ENCODE measurements around the gene BRF1.
"Not testable (repeated sequence)": the region's sequence is repeated elsewhere in the genome, so short reads cannot be mapped to it uniquely, and the experiment has no call there.

BRF1 gene

DNA sequence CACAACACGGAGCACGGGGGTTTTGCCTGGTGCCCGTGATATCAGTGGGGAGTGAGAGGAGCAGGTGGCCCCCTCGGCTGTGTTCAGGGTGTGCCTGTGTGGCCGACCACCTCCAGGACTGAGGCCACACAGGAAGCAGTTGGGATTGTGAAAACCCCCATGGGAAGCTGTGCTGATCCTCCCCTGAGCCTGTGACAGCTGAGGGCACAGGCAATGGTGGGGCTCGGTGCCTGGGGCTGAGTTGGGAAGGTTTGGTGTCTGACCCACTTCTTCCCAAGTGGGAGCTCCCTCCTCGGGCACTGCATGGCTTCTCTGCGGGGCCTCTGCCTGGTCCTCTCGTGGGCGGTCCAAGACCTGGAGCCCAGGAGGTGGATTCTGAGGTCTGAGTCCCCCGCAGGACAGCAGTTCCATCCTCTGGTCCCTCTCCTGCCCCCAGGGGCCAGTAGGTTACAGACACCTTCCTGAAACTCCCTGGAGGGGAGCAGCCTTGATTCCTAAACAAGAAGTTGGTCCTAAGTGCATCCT, 31.6 kb upstream of the BRF1 start:
- no peak for DNase-seq

DNA sequence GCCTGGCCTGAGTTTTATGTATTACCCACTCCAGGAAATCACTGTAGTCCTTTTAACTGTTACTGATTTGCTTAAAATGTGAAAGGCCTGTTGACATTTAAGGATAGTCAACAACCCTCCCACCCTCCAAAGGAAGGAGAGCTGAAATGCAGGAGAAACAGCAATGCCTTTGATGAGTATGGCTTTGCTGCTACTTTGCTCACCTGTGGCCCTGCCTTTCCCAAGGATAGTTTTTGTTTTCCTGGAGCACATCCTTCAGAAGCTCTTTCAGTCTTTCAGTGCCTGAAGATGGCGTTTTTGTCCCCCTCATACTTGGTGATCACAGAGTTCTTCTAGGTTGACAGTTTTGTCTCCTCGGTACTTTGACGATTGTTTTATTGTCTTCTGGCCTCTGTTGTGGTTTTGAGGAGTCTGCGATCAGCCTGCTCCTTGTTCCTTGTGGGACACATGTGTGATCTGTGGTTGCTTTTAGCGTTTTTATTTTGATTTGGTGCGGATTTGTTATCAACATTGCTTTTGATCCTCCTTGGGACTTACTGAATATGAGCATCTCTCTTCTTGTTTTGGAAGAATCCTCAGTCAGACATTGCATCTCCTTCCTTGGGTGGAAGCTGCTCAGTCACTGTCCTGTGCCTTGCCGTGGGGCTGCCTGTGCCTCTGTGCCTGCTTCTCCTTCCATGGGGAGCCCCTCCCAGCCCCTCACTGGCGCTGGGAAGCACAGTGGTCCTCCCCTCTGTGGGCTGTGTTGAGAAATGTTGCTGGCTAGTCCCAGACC, 31.0 kb upstream of the BRF1 start:
- DNase-seq: no peak

DNA sequence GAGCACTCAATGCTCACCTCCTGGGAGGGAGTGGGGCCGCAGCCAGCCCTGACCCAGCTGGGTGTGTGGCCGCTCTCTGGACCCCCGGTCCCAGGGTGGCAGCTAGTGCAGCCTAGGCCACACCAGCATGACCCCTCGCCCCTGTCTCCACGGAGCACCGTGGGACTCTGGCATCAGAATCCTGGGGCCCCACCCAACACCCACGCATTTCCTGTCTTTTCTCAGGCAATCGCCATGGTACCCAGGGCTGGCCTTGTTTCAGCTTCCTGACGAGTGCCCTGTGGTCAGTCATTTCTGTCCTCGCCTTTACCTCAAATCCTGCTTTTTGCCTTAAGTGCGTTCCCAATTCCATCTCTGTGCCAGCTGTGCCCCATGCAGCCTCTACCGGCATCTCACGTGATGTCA, 29.7 kb upstream of the BRF1 start:
- DNase-seq: no peak

DNA sequence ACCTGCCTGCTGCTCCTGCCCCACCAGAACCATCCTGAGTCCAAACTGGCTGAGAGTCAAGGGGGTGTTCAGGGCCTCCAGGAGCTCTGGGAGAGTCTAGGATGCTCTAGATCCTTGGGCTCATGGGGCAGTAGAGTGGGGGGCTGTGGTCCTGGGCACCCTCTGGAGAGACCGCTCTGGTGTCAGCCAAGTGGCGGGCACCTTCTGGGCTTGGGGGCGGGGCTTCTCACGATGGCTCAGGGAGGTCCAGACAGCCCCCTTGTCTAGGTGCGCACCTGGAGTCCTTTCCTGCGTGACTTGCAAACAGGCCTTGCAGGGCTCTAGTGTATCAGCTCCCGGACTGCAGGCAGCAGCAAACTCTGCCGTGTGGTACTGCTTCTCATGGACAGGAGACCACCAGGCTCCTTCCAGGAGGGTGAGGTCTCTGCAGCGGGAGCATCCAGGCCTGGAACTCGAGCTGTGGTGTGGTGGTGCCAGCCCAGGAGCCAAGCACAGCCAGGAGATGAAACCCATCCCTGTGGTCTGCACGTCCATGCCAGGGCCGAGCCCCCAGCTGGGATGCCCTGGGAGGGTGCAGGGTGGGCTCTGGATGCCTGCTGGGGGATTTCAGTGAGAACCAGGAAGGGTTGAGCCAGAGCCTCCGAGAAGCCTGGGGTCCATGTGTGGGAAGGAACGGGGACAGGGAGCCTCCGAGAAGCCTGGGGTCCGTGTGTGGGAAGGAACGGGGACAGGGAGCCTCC, 28.8 kb upstream of the BRF1 start:
- DNase-seq: no peak

DNA sequence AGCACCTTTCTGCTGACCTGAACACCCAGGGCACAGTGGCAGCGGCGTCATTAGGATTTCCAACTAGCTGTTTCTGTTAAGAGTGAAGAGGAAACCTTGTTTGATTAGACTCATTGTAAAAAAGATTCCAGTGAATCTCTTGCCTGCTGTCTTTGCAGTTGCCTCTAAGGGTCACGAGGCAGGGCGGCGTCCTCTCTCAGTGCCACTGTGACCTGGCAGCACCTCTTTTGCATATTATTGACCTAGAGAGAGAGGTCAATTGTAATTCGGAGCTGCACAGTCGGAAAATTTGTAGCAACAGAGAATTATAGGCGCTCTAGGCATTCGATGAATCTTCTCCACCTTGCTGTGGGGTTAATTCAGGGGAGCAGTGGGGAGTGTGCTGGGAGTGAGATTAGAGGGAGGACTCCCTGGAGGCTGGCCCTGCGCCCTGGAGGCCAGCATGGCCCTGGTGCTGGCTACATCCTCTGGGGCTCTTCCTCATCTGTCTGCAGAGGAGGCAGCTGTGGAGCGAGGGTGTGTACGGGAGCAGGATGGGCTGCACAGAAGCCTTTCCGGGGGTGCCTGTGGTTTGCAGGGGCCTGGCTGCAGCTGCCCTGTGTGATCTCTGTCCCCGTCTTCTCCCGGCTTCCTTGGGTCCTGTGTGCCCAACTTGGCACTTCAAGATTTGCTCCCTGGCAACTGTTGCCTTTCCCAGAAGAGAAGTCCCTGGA, 28.0 kb upstream of the BRF1 start:
- no peak for DNase-seq

DNA sequence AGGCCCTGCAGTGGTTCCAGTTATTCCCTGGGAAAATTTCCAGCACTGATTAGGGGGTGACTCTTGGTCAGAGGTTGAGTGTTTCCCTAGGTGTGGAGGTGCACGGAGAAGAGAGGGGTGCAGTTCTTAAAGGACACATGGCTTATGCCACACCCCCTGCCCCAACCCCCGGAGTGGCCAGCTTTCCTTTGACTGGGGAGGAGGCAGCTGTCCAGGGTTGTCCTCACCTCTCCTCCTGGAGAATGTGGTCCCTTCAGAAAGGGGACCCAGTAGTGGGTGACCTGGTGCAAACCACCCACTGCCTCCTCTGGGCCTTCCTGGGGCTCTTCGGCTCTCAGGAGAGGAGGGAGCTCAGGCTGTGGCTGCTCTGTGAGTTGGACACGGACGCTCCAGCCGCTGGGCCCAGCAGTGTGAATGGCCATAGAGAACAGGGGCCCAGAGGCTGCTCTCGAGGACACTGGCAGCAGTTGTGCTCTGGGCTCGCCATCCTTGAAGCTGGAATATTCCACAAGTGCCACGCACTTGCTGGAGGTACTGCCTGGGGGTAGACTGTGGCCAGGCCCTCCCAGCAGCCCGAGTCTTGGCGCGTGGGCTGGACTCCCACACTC, 27.4 kb upstream of the BRF1 start:
- DNase-seq: no peak

DNA sequence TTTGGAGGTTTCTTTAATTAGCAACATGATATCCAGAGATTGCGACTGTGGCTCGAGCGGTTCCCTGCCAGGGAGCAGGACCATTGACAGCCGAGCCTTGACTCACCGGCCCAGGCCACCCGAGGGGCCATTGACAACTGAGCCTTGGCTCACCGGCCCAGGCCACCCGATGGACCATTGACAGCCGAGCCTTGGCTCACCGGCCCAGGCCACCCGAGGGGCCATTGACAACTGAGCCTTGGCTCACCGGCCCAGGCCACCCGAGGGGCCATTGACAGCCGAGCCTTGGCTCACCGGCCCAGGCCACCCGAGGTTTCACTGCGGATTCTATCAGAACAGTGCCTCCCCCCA, 26.9 kb upstream of the BRF1 start:
- not testable (repeated sequence) for DNase-seq

DNA sequence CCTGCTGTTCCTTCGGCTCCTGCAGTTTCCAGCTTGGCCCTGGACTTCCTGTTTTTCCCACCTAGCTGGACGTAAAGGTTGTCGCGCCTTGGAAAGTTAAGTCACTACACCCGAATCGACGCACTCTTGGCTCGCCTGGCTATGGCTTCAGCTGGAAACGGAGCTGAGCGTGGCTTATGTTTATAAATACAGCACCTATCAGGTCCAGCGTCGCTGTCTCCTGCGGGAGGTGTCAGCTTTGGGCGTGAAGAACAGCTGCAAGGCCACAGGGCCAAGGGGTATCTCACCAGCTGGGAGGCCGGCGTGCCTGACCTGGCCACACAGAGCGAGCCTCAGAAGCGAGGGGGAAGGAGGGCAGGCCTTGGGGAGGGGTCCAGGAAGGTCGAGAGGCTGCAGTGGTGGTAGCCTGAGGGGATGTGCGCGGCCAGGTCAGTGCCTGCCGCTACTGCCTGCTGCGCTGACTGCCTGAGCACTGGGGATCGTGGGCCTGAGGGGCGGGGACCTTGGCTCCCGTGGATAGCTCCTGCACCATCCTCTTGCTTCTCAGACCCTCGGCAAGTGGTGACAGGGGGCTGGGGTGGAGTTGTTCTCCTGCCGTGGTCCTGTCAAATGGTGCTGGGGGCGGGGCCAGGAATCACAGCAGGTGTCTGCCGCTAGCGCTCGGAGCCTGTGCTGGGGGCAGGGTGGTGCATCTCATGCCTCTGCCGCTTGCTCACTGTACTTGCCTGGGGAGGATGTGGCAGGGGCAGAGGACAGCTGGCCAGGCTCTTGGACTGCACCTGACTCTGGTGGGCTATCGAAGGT, 26.3 kb upstream of the BRF1 start:
- no peak for DNase-seq

DNA sequence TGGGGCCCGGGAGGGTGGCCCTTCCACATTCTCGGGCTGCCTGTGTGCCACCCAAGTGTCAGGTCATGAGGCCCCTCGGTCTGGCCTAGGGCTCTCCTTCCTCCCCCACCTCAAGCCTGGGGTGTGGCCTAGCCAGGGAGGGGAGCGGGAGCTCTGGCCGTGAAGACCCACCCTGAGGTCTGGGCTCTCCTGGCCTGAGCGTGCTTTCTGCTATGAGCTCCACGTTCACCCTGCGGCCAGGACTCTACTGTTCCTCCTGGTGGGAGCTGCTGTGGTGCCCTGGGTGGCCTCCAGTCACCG, 25.7 kb upstream of the BRF1 start:
- DNase-seq: no peak

DNA sequence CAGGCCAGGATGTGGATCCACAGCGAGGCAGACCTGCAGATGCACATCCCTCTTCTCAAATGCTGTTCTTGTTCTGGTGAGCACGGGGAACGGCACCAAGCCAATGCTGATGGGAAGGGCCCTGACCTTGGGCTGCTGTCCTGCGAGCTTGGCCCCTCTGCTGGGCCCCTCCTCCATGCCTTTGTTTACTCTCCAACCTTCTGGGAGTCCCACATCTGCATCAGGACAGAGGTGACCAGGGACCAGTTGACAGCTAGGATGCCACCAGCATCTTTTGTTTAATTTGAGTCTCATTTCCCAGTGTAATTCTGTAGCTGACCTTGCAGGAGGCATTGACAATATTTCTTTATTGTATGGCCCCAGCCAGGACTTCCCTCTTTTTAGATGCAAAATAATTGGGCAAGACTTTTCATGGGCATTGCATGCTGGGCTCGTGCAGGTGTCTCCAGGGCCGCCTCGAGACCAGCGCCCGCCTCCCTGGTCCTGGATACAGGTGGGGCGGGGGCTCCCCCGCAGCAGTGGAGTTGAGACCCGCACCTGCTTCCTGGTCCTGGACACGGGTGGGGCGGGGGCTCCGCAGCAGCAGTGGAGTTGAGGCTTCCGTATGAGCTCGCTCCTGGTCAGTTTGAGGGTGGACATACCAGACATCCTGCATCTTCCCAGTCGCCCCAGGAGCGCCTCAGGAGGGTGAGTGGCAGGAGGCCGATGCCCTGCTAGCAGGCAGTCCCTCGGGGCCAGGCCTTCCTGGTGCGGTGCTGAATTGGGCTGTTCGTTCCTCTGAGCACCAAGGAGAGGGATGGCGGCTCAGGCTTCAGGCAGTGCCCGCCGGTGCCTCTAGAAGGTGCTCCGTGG, 25.1 kb upstream of the BRF1 start:
- no peak for DNase-seq

DNA sequence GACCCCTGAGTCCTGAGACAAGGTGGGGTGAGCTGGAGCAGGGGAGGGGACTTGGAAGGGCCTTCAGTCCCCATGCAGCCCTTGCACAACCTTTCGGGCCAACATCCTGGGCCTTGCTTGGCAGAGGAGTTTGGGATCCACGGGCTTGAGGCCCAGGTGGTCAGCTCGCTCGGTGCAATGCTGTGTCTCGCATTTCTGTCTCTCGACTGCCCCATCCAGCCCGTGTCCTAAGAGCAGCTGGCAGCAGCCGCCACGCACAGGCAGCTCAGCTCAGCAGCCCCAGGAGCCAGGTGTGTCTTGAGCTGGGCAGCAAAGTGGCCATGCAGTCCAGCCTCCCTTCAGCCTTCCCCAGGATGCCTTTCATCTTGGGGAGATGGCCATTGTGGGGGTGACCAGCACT, 24.5 kb upstream of the BRF1 start:
- no peak for DNase-seq

DNA sequence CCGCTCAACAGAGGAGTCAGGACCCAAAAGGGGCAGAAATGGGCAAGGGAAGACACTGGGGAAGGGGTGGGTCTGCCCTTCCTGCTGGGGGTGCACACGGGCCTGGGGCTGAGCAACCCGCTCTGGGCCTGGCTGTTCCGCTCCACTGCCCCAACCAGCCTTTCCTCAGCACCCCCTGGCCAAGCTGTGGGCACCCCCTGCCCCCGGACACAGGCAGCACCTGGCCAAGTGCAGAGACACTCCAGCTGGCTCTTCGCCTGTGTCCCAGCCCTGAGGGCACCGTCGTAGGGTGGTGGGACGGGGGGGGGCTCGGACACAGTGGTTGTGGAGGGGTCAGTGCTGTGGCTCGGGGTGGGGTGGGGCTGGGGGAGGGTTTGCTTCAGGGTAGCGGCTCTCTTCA, 24.1 kb upstream of the BRF1 start:
- DNase-seq: no peak

DNA sequence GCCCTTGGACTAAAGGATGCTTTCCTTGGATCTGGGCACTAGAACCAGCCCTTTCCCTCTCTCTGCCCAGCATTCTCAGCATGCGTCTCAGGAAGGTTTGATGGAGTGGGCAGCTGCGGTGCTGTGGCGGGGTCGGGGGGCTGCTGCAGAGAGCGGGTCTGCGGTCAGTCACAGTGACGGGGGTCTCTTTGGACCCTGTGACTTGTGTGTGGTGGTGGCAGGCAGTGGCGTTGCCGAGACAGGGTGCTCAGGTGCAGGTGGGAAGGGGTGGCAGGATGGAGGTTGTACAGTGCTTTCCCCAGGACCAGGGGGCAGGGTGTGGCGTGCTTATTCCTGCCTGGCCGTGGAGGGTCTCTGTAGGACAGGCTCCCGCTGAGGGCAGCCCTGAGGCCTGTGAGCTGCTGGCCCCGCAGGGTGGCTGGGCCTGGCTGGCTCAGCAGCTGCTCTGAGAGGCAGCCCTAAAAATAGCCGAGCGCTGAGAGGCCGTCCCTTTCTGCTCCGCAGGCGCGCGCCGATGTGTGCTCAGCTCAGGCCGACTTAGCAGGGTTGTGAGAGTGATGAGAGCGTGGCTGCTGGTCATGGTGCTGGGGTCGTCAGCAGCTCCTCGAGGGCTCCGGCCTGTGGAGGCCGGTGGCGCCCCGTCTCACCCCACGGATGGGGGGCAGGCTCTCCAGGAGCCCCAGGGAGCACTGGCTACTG, 23.4 kb upstream of the BRF1 start:
- no peak for DNase-seq

DNA sequence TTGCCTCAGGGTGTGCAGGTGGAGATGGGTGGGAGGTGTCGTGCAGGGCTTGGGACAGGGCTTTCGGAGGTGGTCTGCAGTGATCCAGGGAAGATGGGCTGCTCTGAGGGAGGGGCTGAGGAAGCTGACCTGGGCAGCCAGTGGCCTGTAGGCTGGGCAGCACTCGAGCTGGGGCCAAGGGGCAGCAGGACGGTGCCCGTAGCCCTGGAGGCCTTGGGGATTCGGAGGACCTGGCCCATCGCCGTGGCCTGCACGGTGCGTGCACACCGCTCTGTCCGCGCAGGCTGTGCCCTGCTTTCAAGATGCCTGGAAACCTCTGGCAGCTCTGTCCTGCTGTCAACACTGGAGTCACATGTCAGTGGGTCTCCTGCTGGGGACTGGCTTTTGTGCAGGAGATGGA, 22.9 kb upstream of the BRF1 start:
- no peak for DNase-seq

DNA sequence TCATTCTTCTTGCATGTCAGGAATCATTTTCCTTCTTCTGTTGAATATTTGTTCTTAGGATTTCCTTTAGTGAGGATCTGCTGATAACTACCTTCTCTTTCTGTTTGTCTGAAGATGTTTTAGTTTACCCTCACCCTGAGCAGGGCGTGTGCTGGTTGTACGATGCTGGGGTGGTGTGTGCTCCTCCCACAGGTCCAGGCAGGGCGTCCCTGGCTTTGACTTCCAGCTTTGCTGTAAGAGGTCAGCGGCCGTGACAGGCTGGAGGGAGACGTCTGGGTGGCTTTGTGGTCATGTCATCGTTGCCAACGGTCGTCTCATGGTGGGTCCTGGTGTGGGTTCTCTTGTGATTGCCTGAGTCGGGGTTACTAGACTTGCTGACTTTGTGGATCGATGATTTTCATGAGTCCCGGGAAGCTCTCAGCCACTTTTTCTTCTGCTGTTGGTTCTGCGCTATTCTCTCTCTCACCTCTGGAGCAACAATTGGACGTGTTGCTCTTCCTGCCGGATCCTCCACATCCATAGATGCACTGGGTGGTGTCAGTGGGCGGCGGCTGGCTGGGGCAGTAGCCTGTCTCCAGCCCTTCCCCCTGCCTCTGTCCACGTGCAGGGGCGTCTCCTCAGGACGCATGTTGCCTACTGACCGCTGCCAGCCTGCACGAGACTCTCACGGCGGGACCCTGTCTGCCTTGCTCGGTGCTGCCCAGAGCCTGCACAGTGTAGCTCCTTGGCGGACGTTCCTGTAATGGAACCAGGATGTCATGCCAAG, 22.2 kb upstream of the BRF1 start:
- no peak for DNase-seq

DNA sequence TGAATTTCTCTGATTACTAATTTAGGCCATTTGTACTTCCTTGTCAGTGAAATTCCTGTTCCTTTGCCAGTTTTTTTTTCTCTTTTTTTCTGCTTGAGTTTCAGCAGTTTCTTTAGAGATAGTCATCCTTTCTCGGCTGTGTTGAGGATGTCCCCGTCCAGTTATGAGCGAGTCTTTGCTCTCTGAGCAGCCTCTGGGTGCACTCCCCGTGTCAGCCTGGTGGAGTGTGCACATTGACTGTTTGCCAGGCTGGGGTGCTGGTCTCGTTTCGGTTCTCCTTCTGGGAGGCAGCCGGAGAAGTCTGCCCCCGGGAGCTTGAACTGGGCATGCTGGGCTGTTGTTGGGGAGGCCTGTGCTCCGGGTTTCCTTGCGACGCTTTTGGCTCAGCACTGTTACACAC, 16.7 kb upstream of the BRF1 start:
- no peak for DNase-seq

DNA sequence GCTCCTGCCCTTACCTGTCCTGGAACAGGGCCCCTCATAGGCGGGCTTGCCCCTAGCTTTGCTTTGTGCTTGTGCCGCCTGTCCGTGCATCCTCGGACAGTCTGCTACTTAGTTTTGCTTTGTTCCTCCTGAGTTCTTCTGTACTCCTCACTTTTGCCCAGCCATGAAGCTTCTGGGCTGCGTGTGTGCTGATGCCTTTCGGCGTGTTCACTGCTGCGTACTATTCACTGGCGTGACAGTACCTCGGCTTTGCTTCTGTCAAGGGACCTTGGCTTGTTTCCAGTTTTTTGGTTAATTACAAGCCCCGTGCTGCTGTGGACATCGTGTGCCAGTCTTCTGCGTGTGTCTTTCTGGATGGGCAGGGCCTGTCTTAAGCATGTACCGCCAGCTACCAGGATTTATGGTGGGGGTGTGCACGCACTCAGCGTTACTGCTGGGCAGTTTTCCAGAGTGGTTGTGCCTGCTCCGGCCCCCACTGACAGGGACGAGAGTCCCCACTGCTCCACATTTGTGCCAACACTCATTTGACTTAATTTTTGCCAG, 16.2 kb upstream of the BRF1 start:
- no peak for DNase-seq

DNA sequence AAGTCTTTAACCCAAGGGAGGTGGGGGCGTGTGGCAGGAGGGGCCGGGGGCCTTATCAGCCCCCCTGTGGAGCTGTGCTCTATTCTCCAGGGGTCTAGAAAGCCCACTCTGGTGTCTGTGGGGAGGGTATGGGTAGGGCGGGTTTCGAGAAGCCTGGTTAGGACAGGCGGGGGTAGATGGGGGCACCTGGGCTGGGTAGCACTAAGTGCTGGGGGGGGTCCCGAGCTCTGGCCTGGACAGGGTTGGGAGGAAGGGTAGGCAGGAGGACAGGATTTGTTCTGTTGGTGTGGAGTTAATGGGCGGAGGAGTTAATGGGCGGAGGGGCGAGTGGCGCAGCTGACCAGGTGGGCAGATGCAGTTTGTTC, 15.8 kb upstream of the BRF1 start:
- no peak for DNase-seq

DNA sequence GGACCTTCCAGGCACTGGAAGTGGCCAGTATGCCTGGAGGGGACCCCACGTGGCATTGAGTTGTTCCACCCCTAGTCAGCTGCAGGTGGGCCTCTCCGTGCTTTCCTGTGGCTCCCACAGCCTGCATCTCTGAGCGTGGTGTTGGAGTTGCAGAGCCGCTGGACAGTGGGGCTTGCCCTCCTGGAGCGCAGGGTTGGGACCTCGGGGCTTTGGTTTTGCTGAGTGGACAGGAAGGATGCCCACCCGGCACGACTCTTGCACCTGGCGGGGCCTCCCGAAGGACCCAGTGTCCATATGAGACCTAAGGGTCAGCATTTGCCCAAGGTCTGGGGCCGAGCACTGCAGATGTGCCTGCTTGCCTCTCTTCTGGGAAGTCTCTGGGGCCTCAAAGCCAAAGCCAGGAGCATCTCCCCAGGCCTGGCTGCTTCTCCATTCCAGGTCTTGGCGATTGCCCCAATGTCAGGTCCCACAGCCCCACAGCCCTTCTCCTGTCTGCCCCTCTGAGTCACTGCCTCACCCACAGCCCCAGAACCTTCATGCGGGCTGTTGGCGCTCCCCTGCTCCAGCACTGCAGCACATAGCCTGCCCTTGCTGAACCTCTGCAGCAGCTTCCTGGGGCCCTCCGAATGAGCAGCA, 15.3 kb upstream of the BRF1 start:
- DNase-seq: no peak
